Measurements from ENCODE around the gene CORO2B. TPM values are rescaled to one million over a fixed set of nuclear protein-coding genes. Genes with fewer than 3 reads are reported as not detected.

The CORO2B gene
- total and polyA plus RNA-seq, 2 of the 13 experiments (the other 11 are each of a cell fraction or from before 2014, with no cell fraction given), result 0.35 to 0.63 TPM

DNA sequence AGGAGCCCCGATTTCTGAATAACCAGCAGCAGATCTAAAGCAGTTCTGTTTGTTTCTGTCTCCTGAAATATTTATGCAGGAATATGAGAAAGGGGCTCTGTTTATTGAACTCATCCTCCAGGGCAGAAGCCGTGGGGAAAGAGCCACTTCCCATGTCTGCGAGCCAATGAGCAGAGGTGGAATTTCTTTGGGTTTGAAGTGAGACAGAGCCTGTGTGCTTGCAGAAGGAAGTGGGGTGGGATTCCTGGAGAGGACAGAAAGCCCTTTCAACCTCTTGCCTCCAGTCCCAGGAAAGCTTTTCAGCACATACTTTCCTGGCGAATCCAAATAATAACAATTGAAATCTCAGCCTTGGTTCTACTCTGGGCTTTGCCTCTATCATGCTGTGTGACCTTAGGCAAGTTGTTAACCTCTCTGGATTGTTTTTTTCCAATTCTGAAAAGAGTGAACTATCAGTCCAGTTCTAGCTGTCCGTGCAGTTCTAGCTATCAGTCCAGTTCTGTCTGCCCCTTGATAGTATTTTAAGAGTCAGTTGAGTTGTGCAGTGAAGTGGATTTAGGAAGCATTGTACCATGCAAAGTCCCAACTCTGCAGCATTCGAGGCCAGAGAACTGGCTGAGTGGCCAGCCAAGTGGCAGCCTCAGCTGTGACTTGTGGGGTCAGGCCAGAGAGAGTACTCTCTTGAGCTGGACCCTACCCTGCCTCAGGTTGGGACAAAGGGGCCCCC lies 15.9 kb downstream of the CORO2B start:
- Histone ChIP-seq H3K4me1 (ENCODE audit: insufficient read depth, low read length) (no peaks in the 10 kb centered on the region), H3K27ac (ENCODE audit: extremely low read length, insufficient read depth, low read length) (no peak overlapping the region), H2AFZ (ENCODE audit: low read length) (no peak overlapping the region), H3K9ac (ENCODE audit: insufficient read depth, low read depth, low read length) (no peak overlapping the region), H4K20me1 (ENCODE audit: insufficient read depth, low read length) (no peaks in the 10 kb centered on the region), H3K4me3 (replicated peaks in 1 of 3; ENCODE audit: insufficient read depth in 1 of 3, low read depth in 2 of 3, low read length in 3 of 3) (no peak overlapping the region), H3K36me3 (replicated peaks in 1 of 2; ENCODE audit: control insufficient read depth in 1 of 2, insufficient read depth in 2 of 2, low read length in 2 of 2) (no peaks in the 10 kb centered on the region), H3K27me3 (ENCODE audit: control insufficient read depth in 1 of 2, insufficient read depth in 2 of 2, low read length in 2 of 2) (peaks cover 4 to 13% of the 10 kb centered on the region in 2 experiments; a peak in 3 of 5 replicates), H3K9me3 (ENCODE audit: low read length) (no peaks in the 10 kb centered on the region), H3K79me2 (ENCODE audit: insufficient read depth, low read length) (no peaks in the 10 kb centered on the region), H3K4me2 (ENCODE audit: low read depth, low read length) (no peak overlapping the region)
- WGBS (ENCODE audit: low lambda C conversion rate), result 28% methylated on average over 5 of the region's 6 CpGs
- BruUV-seq (replicated peaks), result no TSS peak
- POLR2A ChIA-PET, result no interaction called here
- FAIRE-seq, result no peak
- intact Hi-C loops (cut with micrococcal nuclease; ENCODE audit: unreplicated experiment), result no loop called here
- in situ Hi-C loops (cut with HindIII; ENCODE audit: extremely low pct_ligation_motif_present, low pct_unique_long_range_greater_than_20kb), result no loop called here
- no peak for DNase-seq (ENCODE audit: low spot score)
- TF ChIP-seq KDM4B (CRISPR knock-in tag; IDR thresholded peaks at IDR 0.05), result no peak
- TF ChIP-seq STAG1 (CRISPR knock-in tag; IDR thresholded peaks at IDR 0.05), result no peak
- TF ChIP-seq SUZ12 (IDR thresholded peaks at IDR 0.05; ENCODE audit: low read depth, low read length), result no peak
- no peak for TF ChIP-seq SNAPC2 (CRISPR knock-in tag; IDR thresholded peaks at IDR 0.05)
- no peak for TF ChIP-seq ZFAT (CRISPR knock-in tag; conservative IDR thresholded peaks at IDR 0.05)
- no peak for TF ChIP-seq NR1H2 (CRISPR knock-in tag; IDR thresholded peaks at IDR 0.05; ENCODE audit: borderline replicate concordance, low read depth)
- no peak for TF ChIP-seq SKI (IDR thresholded peaks at IDR 0.05; ENCODE audit: partially characterized antibody)
- TF ChIP-seq AGO2 (optimal IDR thresholded peaks at IDR 0.05; ENCODE audit: low read depth, low read length), result no peak
- TF ChIP-seq ZNF326 (CRISPR knock-in tag; IDR thresholded peaks at IDR 0.05; ENCODE audit: borderline replicate concordance), result no peak
- no peak for TF ChIP-seq ZNF33B (CRISPR knock-in tag; IDR thresholded peaks at IDR 0.05)
- no peak for TF ChIP-seq EED (CRISPR knock-in tag; IDR thresholded peaks at IDR 0.05)
- no peak for TF ChIP-seq ZNF180 (CRISPR knock-in tag; IDR thresholded peaks at IDR 0.05; ENCODE audit: borderline replicate concordance, low read depth)
- no peak for TF ChIP-seq ZNF337 (CRISPR knock-in tag; IDR thresholded peaks at IDR 0.05; ENCODE audit: borderline replicate concordance, low read depth)
- CTCF ChIA-PET (ENCODE audit: low intra/inter-chr PET ratio, low total read pairs), result no interaction called here
- no peak for ATAC-seq

Measured in HepG2 (cell line).